AG04449 (cell line): ENCODE results near the gene ESYT3.
"Not testable (repeated sequence)": the region's sequence is repeated elsewhere in the genome, so short reads cannot be mapped to it uniquely, and the experiment has no call there.

Experiments
- CTCF ChIA-PET: fragments of 350-600 bp; formaldehyde crosslinking; extraction: SDS; loops from one replicate; lab custom pipeline; 2021; ENCODE audit warnings: antibody characterized with exemption; lab: Yijun Ruan, JAX
- POLR2A ChIA-PET: fragments of 400-600, 350-600 bp; formaldehyde crosslinking; extraction: SDS; loops from one replicate; lab custom pipeline; 2020; ENCODE audit warnings: antibody characterized with exemption, inconsistent platforms; lab: Yijun Ruan, JAX
- DNase-seq: peaks from one replicate; pipeline ENCODE4 v3.0.0-alpha.2; 2010; ENCODE audit warnings: low read depth, low spot score
- H3K4me3 ChIP-seq: 2 replicates; pipeline ENCODE4 v1.5.1; 2011; ENCODE audit warnings: low read depth, mild to moderate bottlenecking, control low read depth, low read length
- TF ChIP-seq, protein P1 (sequence below): IDR thresholded peaks from one replicate; pipeline ENCODE4 v1.5.1; 2011; ENCODE audit warnings: mild to moderate bottlenecking, moderate library complexity, low read length, control low read depth, inconsistent platforms; ENCODE audit not compliant: insufficient read depth; ENCODE audit errors: missing control alignments

The ESYT3 gene

DNA sequence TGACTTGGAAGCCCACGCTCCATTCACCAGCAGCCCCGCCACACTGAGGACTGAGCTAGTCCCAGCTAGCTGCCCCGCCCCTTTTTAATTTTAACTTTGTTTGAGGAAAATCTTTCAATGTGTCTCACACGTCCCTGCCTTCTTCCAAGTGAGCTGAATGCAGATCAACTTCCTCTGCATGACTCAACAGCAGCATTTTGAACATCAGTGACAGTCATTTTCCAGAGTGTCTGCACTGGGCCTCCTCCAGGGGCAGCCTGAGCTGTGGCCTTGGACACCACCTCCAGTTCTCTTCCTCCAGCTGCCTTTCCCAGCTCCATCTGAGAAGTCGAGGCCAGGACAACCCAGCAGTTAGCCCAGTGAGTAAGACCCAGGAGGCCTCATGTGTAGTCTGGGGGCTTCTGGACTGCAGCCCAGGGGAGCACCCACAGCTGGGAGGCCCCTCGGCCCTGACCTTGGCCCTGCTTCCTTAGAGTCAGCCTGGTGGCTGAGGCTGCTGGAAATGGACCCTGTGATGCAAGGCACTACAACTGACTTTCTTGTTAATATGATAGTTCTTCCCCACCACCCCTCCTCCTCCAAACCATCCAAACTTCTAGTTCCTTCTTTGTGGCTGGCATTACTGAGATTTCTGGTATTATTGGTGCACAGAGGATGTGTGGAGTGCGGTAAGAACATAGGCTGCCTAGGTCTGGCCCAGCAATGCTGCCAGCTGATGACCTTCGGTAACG, 21.4 kb upstream of the ESYT3 start:
- DNase-seq, result no peak
- H3K4me3 ChIP-seq, result no peak overlapping the region
- ChIA-PET CTCF (interaction anchor here (1.1 to 13.5 kb wide), 8 partner anchors 9 to 510 kb away, joined by 3 to 170 read pairs (median 7); partner anchors contain the start of gene CEP70), POLR2A (interaction anchor here (0.5 to 1.0 kb wide), 2 partner anchors 27 to 157 kb away, joined by 3 to 4 read pairs; no protein-coding TSS in a partner anchor)
- TF ChIP-seq, protein P1, sequence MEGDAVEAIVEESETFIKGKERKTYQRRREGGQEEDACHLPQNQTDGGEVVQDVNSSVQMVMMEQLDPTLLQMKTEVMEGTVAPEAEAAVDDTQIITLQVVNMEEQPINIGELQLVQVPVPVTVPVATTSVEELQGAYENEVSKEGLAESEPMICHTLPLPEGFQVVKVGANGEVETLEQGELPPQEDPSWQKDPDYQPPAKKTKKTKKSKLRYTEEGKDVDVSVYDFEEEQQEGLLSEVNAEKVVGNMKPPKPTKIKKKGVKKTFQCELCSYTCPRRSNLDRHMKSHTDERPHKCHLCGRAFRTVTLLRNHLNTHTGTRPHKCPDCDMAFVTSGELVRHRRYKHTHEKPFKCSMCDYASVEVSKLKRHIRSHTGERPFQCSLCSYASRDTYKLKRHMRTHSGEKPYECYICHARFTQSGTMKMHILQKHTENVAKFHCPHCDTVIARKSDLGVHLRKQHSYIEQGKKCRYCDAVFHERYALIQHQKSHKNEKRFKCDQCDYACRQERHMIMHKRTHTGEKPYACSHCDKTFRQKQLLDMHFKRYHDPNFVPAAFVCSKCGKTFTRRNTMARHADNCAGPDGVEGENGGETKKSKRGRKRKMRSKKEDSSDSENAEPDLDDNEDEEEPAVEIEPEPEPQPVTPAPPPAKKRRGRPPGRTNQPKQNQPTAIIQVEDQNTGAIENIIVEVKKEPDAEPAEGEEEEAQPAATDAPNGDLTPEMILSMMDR, result no peak

DNA sequence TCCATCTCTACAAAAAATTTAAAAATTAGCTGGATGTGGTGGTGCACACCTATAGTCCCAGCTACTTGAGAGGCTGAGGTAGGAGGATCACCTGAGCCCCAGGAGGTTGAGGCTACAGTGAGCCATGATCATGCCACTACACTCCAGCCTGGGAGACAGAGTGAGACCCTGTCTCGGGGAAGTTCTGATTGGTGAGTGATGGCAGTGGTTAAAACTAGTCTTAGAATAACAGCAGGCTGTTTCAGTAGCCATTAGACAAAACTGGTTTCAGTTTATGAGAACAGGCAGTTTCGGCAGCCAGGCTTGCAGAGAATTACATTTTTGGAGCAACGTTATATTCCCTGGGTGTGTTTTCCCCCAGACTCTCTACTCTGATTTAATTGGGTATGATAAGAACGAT, 18.2 kb upstream of the ESYT3 start:
- DNase-seq, POLR2A ChIA-PET, H3K4me3 ChIP-seq: not testable (repeated sequence)
- CTCF ChIA-PET, result interaction anchor here (0.7 to 11.7 kb wide), 19 partner anchors 7 to 820 kb away, joined by 3 to 170 read pairs (median 13); partner anchors contain the start of gene NME9

DNA sequence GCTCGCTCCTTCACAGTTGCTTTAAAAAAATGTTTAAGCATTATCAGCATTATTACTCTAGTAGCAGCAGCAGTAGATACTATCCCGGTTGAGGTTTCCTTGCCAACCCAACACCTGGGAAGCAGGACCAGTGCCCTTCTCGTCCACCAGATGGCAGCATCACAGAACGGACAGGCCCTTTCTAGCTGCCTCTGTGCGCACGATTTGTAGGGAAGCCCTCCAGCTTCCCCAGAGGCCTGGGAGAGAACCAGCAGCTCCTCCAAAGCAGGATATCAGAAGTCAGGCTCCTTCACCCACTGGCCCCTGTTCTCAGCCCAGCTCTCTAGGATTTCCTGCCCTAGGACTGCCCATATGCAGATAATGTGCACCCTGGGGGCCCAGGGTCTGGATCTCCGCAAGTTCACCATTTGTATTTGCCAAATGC, 16.8 kb upstream of the ESYT3 start:
- no peak for DNase-seq
- H3K4me3 ChIP-seq, result no peak overlapping the region
- ChIA-PET CTCF (interaction anchor here (0.6 to 11.7 kb wide), 64 partner anchors 8 to 913 kb away, joined by 3 to 170 read pairs (median 4); partner anchors contain the start of genes ARMC8, CEP70, DBR1 and ESYT3), POLR2A (no interaction called here)
- TF ChIP-seq, protein P1, result peak; percentile 96

DNA sequence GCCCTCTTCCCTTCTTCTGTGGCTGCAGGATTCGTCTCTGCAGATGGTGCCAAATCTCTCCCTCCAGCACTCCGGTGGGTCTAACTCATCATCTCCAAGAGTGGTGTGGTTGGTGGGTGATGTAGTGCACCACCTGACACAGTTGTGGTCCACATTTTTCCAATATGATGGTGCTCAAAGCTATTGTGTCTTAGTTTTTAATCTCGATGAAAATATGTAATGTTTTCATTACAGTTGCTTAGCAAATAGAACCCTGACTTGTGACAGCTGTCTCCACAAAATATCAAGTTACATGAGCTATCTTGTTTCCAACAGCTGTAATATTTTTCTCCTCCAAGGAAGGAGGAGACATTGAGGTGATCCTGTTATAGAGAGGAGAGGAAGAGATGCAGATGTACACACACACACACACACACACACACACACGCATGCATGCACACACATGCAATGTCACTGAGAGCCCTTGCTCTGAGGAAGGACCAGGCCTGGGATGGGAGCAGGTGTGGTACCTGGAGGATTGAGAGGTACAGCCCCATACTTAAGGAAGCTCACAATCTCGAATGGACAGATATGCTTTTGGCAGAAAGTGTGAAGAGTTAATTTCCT, 15.7 kb upstream of the ESYT3 start:
- POLR2A ChIA-PET, result no interaction called here
- H3K4me3 ChIP-seq, result no peak overlapping the region
- DNase-seq, result no peak
- CTCF ChIA-PET, result interaction anchor here (0.9 to 11.7 kb wide), 24 partner anchors 10 to 911 kb away, joined by 3 to 170 read pairs (median 11); partner anchors contain the start of genes ESYT3, MRAS and NME9
- TF ChIP-seq, protein P1, result no peak

DNA sequence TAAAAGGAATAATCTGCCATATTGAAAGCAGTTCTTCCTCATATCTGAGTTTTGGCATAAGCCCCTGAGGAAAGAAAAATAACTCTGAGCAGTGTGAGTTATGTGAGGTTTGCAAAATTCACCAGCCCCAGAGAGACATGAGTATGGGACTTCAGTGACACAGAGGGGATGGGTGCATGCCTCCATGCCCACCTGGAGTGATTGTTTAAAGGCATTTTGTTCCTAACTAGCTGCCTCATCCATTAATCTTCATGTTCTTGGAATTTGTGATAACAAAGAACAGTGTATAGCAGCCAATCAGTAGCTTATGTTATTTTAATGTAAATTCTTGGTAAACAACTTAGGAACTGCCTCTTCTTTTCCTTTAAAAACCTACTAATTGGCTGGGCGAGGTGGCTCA, 11.1 kb upstream of the ESYT3 start:
- no peak for DNase-seq
- H3K4me3 ChIP-seq, result no peak overlapping the region
- TF ChIP-seq, protein P1, result no peak
- CTCF ChIA-PET, result interaction anchor here (1.3 to 11.7 kb wide), 4 partner anchors 14 to 492 kb away, joined by 3 to 170 read pairs (median 6); no protein-coding TSS in a partner anchor
- POLR2A ChIA-PET, result no interaction called here

DNA sequence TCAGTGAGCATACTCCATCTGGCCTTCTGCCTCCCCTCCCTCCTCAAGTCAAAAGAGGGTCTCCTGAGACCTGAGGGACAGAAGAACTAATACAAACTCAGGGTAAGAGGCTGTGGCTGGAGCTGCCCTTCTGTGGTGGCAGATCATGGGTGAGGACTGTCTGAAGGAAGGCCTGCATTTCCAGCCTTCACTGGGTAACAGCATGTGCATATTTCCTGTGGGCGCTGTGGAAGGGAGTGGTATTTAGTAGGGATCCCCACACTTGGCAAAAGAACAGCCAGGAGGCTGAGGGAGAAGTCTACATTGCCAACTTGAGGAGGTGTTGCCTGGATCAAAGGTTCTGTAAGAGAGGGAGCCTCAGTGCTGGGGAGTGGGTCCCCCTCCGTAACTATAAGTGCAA, 10.1 kb upstream of the ESYT3 start:
- ChIA-PET CTCF (interaction anchor here (1.6 to 11.7 kb wide), 2 partner anchors 15 to 94 kb away, joined by 6 to 170 read pairs; no protein-coding TSS in a partner anchor), POLR2A (no interaction called here)
- DNase-seq, result no peak
- no peak overlapping the region for H3K4me3 ChIP-seq
- TF ChIP-seq, protein P1, result no peak
